ENCODE data around the gene EDEM2.

- TF ChIP-seq EP300 (IDR thresholded peaks at IDR 0.05) (no peak), CTCF (IDR thresholded peaks at IDR 0.05) (no peak), POLR2A (IDR thresholded peaks at IDR 0.05) (peak; percentile 41)
Measured at GRCh38 chr20:35146920-35147574, at the start of gene EDEM2.

All from ovary (tissue), 3 donors.